Measurements from ENCODE around the gene LRRC32. TPM values are rescaled to one million over a fixed set of nuclear protein-coding genes. Genes with fewer than 3 reads are reported as not detected.

Gene LRRC32
- total RNA-seq, 1 donor, result 3.0 TPM

DNA sequence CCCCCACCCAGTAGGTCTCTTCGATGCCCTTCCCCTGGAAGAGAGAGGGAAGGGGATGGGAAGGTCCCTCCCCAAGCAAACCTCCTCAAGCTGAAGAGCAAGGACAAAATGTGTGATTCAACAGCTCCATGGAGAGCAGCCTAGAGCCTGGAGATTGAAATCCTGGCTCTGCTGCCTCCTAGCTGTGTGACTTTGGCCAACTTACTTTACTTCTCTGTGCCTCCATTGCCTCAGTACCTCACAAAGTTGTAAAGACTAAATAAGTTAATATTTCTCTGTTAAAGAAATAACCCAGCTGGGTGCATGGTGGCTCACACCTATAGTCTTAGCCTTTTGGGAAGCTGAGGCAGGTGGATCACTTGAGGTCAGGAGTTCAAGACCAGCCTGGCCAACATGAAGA lies 21.1 kb upstream of the LRRC32 start:
- peaks cover 5% of the 10 kb centered on the region for H3K4me1 ChIP-seq (ENCODE audit: insufficient read depth, low read length)
- H3K4me3 ChIP-seq (ENCODE audit: low read length), result no peak overlapping the region
- H3K9me3 ChIP-seq (ENCODE audit: low read depth, low read length), result no peaks in the 10 kb centered on the region
- H3K27me3 ChIP-seq (ENCODE audit: insufficient read depth, low read length), result no peaks in the 10 kb centered on the region

- no peaks in the 10 kb centered on the region for H3K27me3 ChIP-seq (ENCODE audit: insufficient read depth, low read length)
- H3K4me3 ChIP-seq (ENCODE audit: low read length), result no peak overlapping the region
Observed at GRCh38 chr11:76690736-76691135, 20.2 kb upstream of the LRRC32 start.

DNA sequence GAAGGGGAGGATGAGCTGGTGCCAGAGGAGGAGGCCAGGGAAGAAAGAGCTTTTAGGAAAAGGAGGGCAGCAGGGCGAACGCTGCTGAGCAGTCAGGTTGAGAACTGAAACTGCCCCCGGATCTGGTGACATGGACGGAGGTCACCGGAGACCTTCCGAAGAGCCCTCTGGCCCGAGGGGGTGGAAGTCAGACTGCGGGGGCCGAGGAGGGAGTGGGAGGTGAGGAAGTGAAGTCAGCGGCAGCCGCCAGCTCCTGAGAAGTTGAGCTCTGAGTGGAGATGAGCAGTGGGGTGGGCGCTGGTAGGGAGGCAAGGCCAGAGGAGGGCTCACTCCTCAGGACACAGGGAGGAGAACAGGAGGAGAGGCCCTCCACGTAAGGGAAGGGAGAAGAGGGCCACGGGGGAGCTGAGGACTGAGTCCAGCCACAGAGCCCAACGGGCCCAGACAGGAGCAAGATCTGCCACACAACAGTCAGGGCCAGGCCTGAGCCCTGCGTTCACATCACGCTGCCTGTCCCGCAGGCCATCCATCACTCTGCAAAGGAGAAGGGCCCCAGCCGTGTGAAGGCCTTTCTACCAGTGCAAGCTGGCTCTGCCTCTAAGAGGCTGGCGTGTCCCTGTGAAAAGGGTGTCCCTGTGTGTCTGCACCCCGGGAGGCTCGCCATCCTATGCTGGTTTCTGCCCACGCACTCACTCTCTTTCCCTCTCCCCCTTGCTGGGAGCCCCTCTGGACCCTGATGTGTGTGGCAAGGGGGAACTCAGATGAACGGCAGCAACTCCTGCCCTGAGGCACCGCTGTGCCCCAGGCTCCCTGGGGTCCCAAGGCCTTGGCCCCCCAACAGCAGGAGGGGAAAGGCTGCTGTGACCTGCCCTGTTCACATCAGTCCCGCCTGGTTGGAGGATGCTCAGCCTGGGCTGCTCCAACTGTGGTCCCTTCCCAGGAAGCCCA lies 19.0 kb upstream of the LRRC32 start:
- Histone ChIP-seq H3K4me1 (ENCODE audit: insufficient read depth, low read length) (peaks cover 19% of the 10 kb centered on the region), H3K9me3 (ENCODE audit: low read depth, low read length) (no peaks in the 10 kb centered on the region), H3K27me3 (ENCODE audit: insufficient read depth, low read length) (no peaks in the 10 kb centered on the region), H3K4me3 (ENCODE audit: low read length) (no peak overlapping the region)

More at GRCh38 chr11:76690736-76691135, 20.2 kb upstream of the LRRC32 start:
- peaks cover 14% of the 10 kb centered on the region for H3K4me1 ChIP-seq (ENCODE audit: insufficient read depth, low read length)
- no peaks in the 10 kb centered on the region for H3K9me3 ChIP-seq (ENCODE audit: low read depth, low read length)

GRCh38 chr11:76688146-76688545 lies 17.6 kb upstream of the LRRC32 start:
- Histone ChIP-seq H3K4me3 (ENCODE audit: low read length) (no peak overlapping the region), H3K9me3 (ENCODE audit: low read depth, low read length) (no peaks in the 10 kb centered on the region), H3K4me1 (ENCODE audit: insufficient read depth, low read length) (peaks cover 19% of the 10 kb centered on the region), H3K27me3 (ENCODE audit: insufficient read depth, low read length) (no peaks in the 10 kb centered on the region)

DNA sequence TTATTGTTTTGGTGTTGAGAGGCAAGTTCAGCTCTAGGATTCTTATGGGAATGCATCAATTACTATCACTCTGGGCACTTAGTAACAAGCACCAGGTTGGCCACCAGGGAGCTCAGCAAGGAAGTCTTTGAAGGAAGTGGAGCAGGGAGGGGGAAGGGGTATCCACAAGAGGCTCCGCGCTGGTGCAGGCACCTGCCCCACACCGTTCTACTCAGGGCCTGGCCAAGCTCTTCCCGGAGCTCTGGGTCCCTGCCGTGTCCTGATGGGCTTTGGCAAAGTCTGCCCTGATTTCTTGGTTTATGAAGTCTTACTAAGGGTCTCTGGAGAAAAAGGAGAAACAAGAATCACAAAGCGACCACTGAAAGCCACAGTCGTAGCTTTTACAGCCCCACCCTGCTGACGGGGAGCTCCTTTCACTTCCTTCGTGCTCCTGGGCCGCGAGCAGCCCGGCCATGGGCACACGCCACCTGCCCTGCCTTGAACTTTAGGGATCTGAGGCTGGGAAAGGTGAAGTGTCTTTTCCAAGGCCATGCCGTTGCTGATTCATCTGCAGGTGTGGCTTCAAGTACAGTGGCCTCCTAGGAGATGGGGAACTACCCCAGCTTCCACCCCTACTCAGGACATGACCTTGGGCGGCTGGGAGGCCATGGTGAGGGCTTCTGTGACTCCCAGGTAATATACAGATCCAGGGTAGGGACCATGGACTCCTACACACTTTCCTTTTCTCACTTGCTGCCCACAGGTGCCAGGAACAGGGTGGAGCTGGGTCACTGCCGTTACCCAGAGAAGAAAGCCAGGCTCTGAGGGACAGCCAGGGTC lies 15.9 kb upstream of the LRRC32 start:
- H3K4me3 ChIP-seq (ENCODE audit: low read length), result no peak overlapping the region
- no peaks in the 10 kb centered on the region for H3K9me3 ChIP-seq (ENCODE audit: low read depth, low read length)
- H3K4me1 ChIP-seq (ENCODE audit: insufficient read depth, low read length), result peaks cover 19% of the 10 kb centered on the region
- no peaks in the 10 kb centered on the region for H3K27me3 ChIP-seq (ENCODE audit: insufficient read depth, low read length)

DNA sequence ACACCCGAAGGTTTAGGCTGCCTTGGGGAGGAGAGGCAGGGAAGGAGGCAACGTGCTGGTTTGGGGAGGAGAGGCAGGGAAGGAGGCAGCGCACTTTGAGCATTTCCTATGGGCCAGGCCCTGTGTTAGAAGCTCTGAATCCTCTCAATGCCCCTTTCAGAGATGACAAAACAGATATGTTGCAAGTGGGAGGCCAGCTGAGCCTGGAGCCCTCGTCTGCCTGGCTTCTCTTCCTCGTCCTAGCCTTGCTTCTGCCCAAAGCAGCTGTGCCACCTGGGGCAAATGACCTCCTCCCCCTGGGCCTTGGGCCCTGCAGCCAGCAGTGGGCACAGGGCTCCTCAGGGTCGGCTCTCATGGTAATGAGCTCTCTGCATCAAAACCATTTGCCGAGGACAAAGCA lies 15.3 kb upstream of the LRRC32 start:
- no peaks in the 10 kb centered on the region for H3K27me3 ChIP-seq (ENCODE audit: insufficient read depth, low read length)
- no peak overlapping the region for H3K4me3 ChIP-seq (ENCODE audit: low read length)
- H3K4me1 ChIP-seq (ENCODE audit: insufficient read depth, low read length), result peaks cover 19% of the 10 kb centered on the region
- H3K9me3 ChIP-seq (ENCODE audit: low read depth, low read length), result no peaks in the 10 kb centered on the region

DNA sequence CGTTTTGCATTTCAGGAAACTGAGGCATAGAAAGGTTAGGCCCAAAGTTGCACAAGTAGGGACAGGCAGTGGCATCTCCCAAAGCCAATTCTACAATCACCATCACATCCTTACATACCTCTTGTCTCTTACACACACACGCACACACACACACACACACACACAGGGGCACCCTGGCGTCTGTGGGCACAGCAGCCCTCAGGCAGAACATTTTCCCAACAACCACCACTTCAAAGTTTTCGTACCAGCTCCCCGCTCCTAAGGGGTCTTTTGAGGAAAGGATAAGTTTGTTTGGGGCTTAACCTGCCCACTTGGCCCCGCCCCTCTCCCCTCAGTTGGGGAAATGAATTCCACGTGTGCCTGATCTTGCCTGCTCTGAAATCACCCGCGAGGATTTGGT lies 14.7 kb upstream of the LRRC32 start:
- no peak overlapping the region for H3K4me3 ChIP-seq (ENCODE audit: low read length)
- H3K9me3 ChIP-seq (ENCODE audit: low read depth, low read length), result no peaks in the 10 kb centered on the region
- peaks cover 19% of the 10 kb centered on the region for H3K4me1 ChIP-seq (ENCODE audit: insufficient read depth, low read length)
- no peaks in the 10 kb centered on the region for H3K27me3 ChIP-seq (ENCODE audit: insufficient read depth, low read length)

GRCh38 chr11:76684516-76684915 lies 14.0 kb upstream of the LRRC32 start:
- Histone ChIP-seq H3K4me3 (ENCODE audit: low read length) (no peak overlapping the region), H3K27me3 (ENCODE audit: insufficient read depth, low read length) (no peaks in the 10 kb centered on the region), H3K4me1 (ENCODE audit: insufficient read depth, low read length) (peaks cover 19% of the 10 kb centered on the region), H3K9me3 (ENCODE audit: low read depth, low read length) (no peaks in the 10 kb centered on the region)

DNA sequence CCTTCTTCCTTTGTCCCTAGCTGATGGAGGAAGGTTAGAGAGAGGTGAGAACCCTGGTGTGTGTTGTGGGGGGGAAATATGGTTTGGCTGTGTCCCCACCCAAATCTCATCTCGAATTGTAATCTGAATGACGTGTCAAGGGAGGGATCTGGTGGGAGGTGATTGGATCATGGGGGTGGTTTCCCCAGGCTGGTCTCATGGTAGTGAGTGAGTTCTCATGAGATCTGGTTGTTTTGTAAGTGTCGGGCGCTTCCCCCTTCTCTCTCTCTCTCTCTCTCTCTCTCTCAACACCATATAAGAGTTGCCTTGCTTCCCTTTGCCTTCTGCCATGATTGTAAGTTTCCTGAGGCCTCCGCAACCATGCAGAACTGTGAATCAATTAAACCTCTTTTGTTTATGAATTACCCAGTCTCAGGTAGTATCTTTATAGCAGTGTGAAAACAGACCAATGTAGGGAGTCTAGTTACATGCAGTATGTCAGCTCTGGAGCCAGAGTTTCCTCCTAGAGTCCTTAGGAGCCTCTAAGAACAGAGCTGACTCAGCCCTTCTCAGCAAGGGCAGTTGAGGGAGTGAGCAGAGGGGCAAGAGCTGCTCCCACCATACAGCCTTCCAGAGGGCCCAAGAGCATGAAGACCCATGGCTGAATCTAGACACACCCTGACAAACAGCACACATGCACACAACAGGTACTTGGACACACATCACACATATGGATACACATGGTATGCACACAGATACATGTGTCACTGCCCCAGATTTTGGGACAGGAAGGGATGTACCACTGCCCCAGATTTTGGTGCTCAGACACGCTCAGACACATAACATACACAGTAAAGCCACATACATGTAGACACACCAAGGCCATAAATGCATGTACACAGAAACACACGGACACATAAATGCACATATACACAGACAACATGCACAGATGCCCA lies 12.9 kb upstream of the LRRC32 start:
- Histone ChIP-seq H3K27me3 (ENCODE audit: insufficient read depth, low read length) (no peaks in the 10 kb centered on the region), H3K4me3 (ENCODE audit: low read length) (no peak overlapping the region), H3K4me1 (ENCODE audit: insufficient read depth, low read length) (peaks cover 19% of the 10 kb centered on the region), H3K9me3 (ENCODE audit: low read depth, low read length) (no peaks in the 10 kb centered on the region)

DNA sequence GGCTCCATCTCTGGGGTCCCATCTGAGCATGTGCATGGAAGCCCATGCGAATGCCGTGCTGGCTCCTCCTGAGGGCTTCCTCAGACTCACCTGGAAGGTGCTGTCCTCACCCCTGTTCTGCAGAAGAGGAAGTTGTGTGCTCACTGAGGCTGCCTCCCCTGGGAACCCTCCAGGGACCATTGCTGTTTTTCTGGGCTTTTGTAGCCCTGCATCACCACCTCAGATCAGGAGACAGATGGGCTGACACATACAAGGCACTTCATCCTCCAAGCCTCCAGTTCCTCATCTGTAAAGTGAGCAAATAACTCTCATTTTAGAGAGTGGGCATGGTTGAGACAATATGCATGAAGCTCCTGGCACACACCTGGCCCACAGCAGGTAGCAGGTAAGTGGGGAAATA lies 12.1 kb upstream of the LRRC32 start:
- Histone ChIP-seq H3K4me3 (ENCODE audit: low read length) (no peak overlapping the region), H3K4me1 (ENCODE audit: insufficient read depth, low read length) (peaks cover 19% of the 10 kb centered on the region), H3K27me3 (ENCODE audit: insufficient read depth, low read length) (no peaks in the 10 kb centered on the region), H3K9me3 (ENCODE audit: low read depth, low read length) (no peaks in the 10 kb centered on the region)

DNA sequence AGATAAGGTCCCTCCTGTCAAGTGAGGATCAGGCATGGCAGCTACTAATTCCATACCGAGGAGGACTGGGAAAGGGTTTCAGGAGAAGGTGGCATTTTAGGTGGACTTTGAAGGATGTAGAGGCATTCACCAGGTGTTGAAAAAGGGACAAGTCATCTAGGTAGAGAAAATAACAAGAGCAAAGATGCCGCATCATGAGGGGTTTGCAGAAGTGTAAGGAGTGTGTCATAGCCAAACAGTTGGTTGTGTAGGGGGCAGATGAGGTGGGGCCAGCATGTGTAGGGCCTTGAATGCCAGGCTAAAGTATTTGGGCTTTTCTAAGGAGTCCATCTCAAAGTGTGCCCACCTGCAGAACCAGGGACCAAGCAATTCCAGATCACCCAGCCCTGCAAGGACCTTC lies 11.6 kb upstream of the LRRC32 start:
- Histone ChIP-seq H3K4me3 (ENCODE audit: low read length) (no peak overlapping the region), H3K4me1 (ENCODE audit: insufficient read depth, low read length) (peaks cover 19% of the 10 kb centered on the region), H3K27me3 (ENCODE audit: insufficient read depth, low read length) (no peaks in the 10 kb centered on the region), H3K9me3 (ENCODE audit: low read depth, low read length) (no peaks in the 10 kb centered on the region)

- Histone ChIP-seq H3K9me3 (ENCODE audit: low read depth, low read length) (no peaks in the 10 kb centered on the region), H3K4me3 (ENCODE audit: low read length) (no peak overlapping the region), H3K27me3 (ENCODE audit: insufficient read depth, low read length) (no peaks in the 10 kb centered on the region), H3K4me1 (ENCODE audit: insufficient read depth, low read length) (peaks cover 6% of the 10 kb centered on the region)
Observed at GRCh38 chr11:76680518-76681425, 10.2 kb upstream of the LRRC32 start.

DNA sequence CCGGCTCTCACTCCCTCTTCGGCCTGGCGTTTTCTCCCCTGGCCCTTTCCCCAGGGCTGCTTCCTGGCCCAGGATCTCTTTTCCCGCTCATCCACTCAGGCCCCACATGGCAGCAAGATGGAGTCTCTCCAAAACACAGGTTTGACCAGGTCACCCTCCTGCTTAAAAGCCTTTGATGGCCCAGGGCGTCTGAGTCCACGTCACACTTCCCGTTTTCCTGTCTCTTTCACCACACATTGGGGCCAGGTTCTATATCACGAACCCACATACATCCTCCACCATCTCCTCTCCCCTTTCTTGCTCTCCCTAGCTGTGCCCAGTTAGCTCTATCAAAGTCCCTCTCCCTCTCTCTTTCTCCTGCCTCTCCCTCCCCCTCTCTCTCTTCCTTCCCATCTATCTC lies 7.8 kb upstream of the LRRC32 start:
- Histone ChIP-seq H3K4me3 (ENCODE audit: low read length) (no peak overlapping the region), H3K4me1 (ENCODE audit: insufficient read depth, low read length) (peaks cover 9% of the 10 kb centered on the region), H3K27me3 (ENCODE audit: insufficient read depth, low read length) (no peaks in the 10 kb centered on the region), H3K9me3 (ENCODE audit: low read depth, low read length) (no peaks in the 10 kb centered on the region)

DNA sequence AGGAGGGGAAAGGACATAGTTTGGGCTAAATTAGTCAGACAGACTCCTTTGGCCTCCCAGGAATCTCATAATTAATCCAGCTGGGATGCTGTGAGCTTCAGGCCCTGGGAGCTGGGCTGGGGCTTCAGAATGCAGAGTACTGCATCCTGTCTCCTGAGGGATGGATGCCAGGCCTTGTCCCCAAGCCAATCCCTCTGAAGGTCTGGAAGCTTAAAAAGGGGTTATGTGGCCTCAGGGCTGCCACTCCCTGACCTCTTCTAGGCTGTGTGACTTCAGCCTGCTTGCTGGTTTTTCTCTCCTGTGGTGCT lies 6.9 kb upstream of the LRRC32 start:
- Histone ChIP-seq H3K4me1 (ENCODE audit: insufficient read depth, low read length) (peaks cover 17% of the 10 kb centered on the region), H3K4me3 (ENCODE audit: low read length) (no peak overlapping the region), H3K27me3 (ENCODE audit: insufficient read depth, low read length) (no peaks in the 10 kb centered on the region), H3K9me3 (ENCODE audit: low read depth, low read length) (no peaks in the 10 kb centered on the region)
